ENCODE measurements around the gene TSSK1B.

TSSK1B gene

DNA sequence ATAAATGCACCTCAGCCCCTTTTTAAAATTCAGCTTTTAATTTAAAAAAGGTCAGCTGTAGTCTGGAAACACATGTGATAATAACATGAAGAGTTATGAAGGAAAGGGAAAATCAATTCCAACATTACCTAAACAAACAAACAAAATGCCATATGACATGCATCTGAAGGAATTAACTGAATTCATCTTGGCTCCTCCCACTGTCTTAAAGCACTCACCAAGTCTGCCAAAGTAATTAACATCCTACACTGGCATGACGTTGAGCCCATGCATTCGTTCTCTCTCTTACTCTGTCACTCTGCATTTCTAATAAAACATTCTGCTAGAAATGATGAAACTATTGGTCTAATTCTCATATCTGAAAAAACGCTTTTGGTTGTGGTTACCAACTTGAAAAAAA is 37.7 kb downstream of the TSSK1B start:
- DNase-seq = no peak

DNA sequence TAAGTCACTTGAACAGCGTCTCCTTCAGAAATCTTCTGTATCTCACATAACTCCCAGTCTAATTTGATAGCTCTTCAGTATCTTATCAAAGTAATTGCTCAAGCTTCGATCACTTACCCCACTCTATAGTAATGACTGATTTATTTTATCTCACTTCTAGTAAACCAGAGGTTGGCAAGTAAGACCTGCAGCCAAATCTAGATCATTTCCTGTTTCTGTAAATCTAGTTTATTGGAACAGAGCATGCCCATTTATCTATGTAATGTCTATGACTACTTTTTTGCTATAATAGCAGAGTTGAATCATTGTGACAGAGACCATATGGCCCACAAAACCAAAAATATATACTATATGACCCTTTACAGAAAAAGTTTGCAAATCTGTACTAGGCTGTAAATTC is 40.1 kb downstream of the TSSK1B start:
- DNase-seq = no peak

DNA sequence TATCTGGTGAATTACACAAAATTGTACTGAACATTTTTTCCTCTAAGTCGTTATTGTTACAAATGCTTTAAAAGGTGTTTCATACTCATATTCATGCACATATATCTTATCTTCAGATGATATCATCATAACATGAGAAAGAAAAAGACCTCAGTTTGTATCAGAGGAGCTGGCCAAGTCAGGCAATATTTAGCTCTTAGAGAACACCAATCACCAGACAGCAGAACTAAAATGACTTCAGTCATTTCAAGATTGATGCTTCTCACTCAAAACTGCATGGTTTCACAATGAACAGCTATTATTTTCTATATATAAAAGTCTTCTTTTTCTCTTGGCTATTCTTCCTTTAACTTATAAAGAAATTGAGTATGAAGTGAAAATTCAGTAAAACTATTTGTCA is 44.6 kb downstream of the TSSK1B start:
- DNase-seq = no peak

DNA sequence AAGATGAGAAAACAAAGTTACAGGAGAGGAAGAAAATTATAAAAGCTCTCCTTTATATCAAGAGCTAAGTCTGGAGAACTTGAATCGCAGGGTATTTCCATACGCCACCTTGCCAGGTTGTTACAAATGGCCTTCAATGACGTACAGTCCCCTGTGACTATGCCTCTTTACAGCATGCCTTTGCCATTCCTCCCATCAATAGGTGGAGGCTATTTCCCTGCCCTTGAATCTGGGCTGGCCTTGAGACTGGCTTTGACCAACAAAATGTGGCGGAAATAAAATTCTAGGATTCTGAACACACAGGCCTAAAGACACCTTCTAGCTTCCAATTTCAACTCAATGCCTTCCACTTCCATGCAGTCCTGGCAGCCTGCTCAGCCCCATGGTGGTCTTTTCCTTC is 45.7 kb downstream of the TSSK1B start:
- DNase-seq = no peak

DNA sequence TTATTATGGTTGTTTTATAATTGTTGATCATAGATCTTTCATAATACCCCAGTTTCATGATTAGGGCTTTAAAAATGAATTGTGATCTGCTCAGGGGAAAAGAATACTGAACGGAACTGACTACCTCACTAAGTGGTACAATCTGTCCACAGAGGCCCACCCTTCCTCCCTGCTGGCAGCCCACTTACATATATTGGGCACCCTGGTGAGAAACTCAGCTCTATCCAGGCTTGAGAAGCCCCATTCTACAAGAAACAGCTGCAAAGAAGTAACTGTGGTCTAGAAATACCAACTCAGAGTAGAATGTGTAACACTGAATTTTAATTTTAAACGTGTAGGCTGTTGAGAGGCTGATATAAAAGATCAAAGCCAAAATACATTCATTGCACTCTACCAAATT is 46.9 kb downstream of the TSSK1B start:
- DNase-seq = no peak

DNA sequence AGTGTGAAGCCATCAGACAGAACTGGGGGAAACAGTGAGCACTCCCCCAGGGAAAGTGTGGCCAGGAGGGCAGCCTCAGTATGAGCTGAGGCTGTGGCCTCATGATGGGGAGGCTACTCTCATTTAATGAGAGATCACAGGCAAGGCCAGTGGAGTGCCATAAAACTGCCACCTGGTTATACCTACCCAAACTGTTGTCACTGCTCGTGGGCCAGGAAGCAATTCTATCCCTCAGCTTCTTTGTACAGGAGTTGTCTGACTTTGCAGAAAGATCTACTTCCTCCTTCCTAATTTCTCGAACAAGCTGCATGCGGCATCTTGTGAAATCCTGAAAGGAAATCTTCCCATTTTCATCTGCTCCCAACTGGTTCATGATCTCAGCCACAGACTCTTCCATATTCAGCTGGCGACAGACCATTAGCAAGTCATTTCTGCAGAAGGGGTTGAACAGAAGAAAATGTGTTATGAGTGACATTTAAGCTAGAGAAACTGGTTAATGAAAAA is 50.0 kb downstream of the TSSK1B start:
- no peak for DNase-seq

DNA sequence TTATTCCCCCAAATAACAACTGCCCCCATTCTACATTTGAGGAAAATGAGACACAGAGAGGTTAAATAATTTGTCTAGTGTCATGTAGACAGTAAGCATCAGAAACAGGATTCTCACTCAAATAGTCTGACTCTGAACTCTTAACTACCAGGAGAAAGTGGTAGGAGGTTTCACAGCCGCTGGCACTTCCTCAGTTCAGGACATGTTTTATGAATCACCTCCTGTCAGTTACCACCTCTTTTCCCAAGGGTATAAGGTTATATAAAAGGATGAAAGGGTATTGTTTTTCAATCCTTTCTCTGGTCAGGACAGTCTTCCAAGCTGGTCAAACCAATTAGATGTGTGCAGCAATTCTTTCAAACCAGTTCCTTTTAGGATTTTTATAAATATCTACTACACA is 52.1 kb downstream of the TSSK1B start:
- DNase-seq = no peak

Measured in T1000 (cell line).